Brain microvascular endothelial cell (primary cell): ENCODE data around the gene SEC24C.
A peak's percentile ranks its signal among the peaks of the same experiment; 100 is the strongest.
"Not testable (repeated sequence)": the region's sequence is repeated elsewhere in the genome, so short reads cannot be mapped to it uniquely, and the experiment has no call there.

Source experiments
- DNase-seq: peaks from one replicate; pipeline ENCODE4 v3.0.0-alpha.2; 2020
- H3K27ac ChIP-seq: fragments of 250-450 bp; sonication (Bioruptor Pico); 2 replicates; pipeline ENCODE4 v1.5.1; 2020; ENCODE audit warnings: mild to moderate bottlenecking, moderate library complexity
- H3K27me3 ChIP-seq: fragments of 250-450 bp; sonication (Bioruptor Pico); replicated peaks from 2 replicates; pipeline ENCODE4 v1.5.1; 2020; ENCODE audit warnings: mild to moderate bottlenecking
- H3K36me3 ChIP-seq: fragments of 250-450 bp; sonication (Bioruptor Pico); replicated peaks from 2 replicates; pipeline ENCODE4 v1.5.1; 2020; ENCODE audit warnings: mild to moderate bottlenecking
- H3K4me3 ChIP-seq: 2 replicates; pipeline ENCODE4 v1.5.1; 2011; ENCODE audit warnings: low read depth, mild to moderate bottlenecking, control low read depth, low read length, moderate library complexity
- CTCF ChIP-seq: IDR thresholded peaks from 2 replicates; pipeline ENCODE4 v1.5.1; 2011; ENCODE audit warnings: low read depth, mild to moderate bottlenecking, moderate library complexity, low read length, control low read depth, inconsistent platforms; ENCODE audit errors: missing control alignments
- in situ Hi-C: cut with HindIII; loops from 2 replicates; pipeline ENCODE4 v1.10.0; 2017; ENCODE audit warnings: low sequenced_read_pairs, low pct_ligation_motif_present

Gene SEC24C

GRCh38 chr10:73743905-73744663 lies at the start of gene SEC24C:
Gene SEC24C, plus strand, starts transcription at chr10:73744372. Its CDS starts 2,461 bp downstream, at chr10:73746833.
- Histone ChIP-seq H3K4me3 (peak within 1 kb of the TSS; percentile 90), H3K27ac (peak within 1 kb of the TSS; percentile 93), H3K27me3 (no peaks in the 10 kb centered on the region), H3K36me3 (peaks cover 22% of the 10 kb centered on the region)
- peak; percentile 94 for DNase-seq
- in situ Hi-C loops, result no loop called here
- TF ChIP-seq CTCF, result peak; percentile 15

GRCh38 chr10:73695302-73695701 lies 48.9 kb upstream of the SEC24C start:
- H3K27ac ChIP-seq, H3K36me3 ChIP-seq, DNase-seq, H3K27me3 ChIP-seq, H3K4me3 ChIP-seq, in situ Hi-C loops: not testable (repeated sequence)

- H3K4me3 ChIP-seq, DNase-seq, in situ Hi-C loops: not testable (repeated sequence)
Observed at GRCh38 chr10:73697675-73698159, 46.5 kb upstream of the SEC24C start, which contains the start of gene AGAP5. Gene AGAP5, minus strand, starts transcription at chr10:73698109. Its CDS starts 354 bp downstream, at chr10:73697755.

GRCh38 chr10:73698819-73699218 lies 45.4 kb upstream of the SEC24C start:
- in situ Hi-C loops, H3K36me3 ChIP-seq, DNase-seq, H3K4me3 ChIP-seq, H3K27me3 ChIP-seq, H3K27ac ChIP-seq: not testable (repeated sequence)

More at GRCh38 chr10:73697675-73698159, 46.5 kb upstream of the SEC24C start, which contains the start of gene AGAP5:
- H3K27me3 ChIP-seq, H3K27ac ChIP-seq, H3K36me3 ChIP-seq: not testable (repeated sequence)

GRCh38 chr10:73703924-73704323 lies 40.2 kb upstream of the SEC24C start:
- H3K27ac ChIP-seq, H3K36me3 ChIP-seq, H3K27me3 ChIP-seq, H3K4me3 ChIP-seq, DNase-seq, in situ Hi-C loops: not testable (repeated sequence)

GRCh38 chr10:73705506-73706072 lies 38.6 kb upstream of the SEC24C start:
- H3K27me3 ChIP-seq, in situ Hi-C loops, DNase-seq, H3K4me3 ChIP-seq, H3K36me3 ChIP-seq, H3K27ac ChIP-seq: not testable (repeated sequence)

- in situ Hi-C loops, H3K36me3 ChIP-seq, H3K27ac ChIP-seq, H3K27me3 ChIP-seq, H3K4me3 ChIP-seq: not testable (repeated sequence)
- DNase-seq, result peak; percentile 33
Observed at GRCh38 chr10:73706488-73706887, 37.7 kb upstream of the SEC24C start.

- H3K36me3 ChIP-seq, H3K27ac ChIP-seq, H3K27me3 ChIP-seq, DNase-seq, in situ Hi-C loops, H3K4me3 ChIP-seq: not testable (repeated sequence)
Observed at GRCh38 chr10:73707628-73708027, 36.5 kb upstream of the SEC24C start.

- H3K4me3 ChIP-seq, H3K27ac ChIP-seq, DNase-seq, in situ Hi-C loops, H3K36me3 ChIP-seq, H3K27me3 ChIP-seq: not testable (repeated sequence)
Observed at GRCh38 chr10:73708122-73708521, 36.0 kb upstream of the SEC24C start.

- H3K4me3 ChIP-seq, in situ Hi-C loops, H3K36me3 ChIP-seq, H3K27me3 ChIP-seq, H3K27ac ChIP-seq, DNase-seq: not testable (repeated sequence)
Observed at GRCh38 chr10:73711683-73712082, 32.5 kb upstream of the SEC24C start.

- H3K27ac ChIP-seq, DNase-seq, H3K4me3 ChIP-seq, H3K27me3 ChIP-seq, in situ Hi-C loops: not testable (repeated sequence)
- peaks cover 11% of the 10 kb centered on the region for H3K36me3 ChIP-seq
Observed at GRCh38 chr10:73713912-73714311, 30.3 kb upstream of the SEC24C start.

- H3K4me3 ChIP-seq, H3K27me3 ChIP-seq, in situ Hi-C loops, DNase-seq, H3K27ac ChIP-seq: not testable (repeated sequence)
- peaks cover 11% of the 10 kb centered on the region for H3K36me3 ChIP-seq
Observed at GRCh38 chr10:73714483-73714882, 29.7 kb upstream of the SEC24C start.
